HG03064 (cell line): ENCODE data around the gene SERPIND1.
"Not testable (repeated sequence)": the region's sequence is repeated elsewhere in the genome, so short reads cannot be mapped to it uniquely, and the experiment has no call there.

Experiments used
- ATAC-seq: cut with Tn5 transposase; IDR thresholded peaks from one replicate; pipeline ENCODE4 v1.9.1; 2021; ENCODE audit warnings: low read depth; ENCODE audit not compliant: unreplicated experiment

The SERPIND1 gene

GRCh38 chr22:20746431-20747189 is 27.3 kb upstream of the SERPIND1 start:
- no peak for ATAC-seq

GRCh38 chr22:20747223-20747622 is 26.7 kb upstream of the SERPIND1 start:
- ATAC-seq = no peak

GRCh38 chr22:20748082-20748481 is 25.8 kb upstream of the SERPIND1 start:
- ATAC-seq = no peak

GRCh38 chr22:20748731-20749428 is 25.0 kb upstream of the SERPIND1 start:
- no peak for ATAC-seq

- no peak for ATAC-seq
These were observed 24.5 kb upstream of the SERPIND1 start for GRCh38 chr22:20749453-20749852.

- peak; percentile 48 for ATAC-seq
These were observed 23.3 kb upstream of the SERPIND1 start for GRCh38 chr22:20750461-20751184.

GRCh38 chr22:20751185-20751851 is 22.6 kb upstream of the SERPIND1 start:
- no peak for ATAC-seq

- no peak for ATAC-seq
These were observed 21.7 kb upstream of the SERPIND1 start for GRCh38 chr22:20752104-20752741.

GRCh38 chr22:20752873-20753272 is 21.0 kb upstream of the SERPIND1 start:
- ATAC-seq = no peak

- ATAC-seq = no peak
These were observed 17.1 kb upstream of the SERPIND1 start for GRCh38 chr22:20756846-20757245.

GRCh38 chr22:20758688-20759087 is 15.2 kb upstream of the SERPIND1 start:
- no peak for ATAC-seq

GRCh38 chr22:20760084-20760483 is 13.8 kb upstream of the SERPIND1 start:
- no peak for ATAC-seq

GRCh38 chr22:20761536-20761935 is 12.4 kb upstream of the SERPIND1 start:
- no peak for ATAC-seq

GRCh38 chr22:20762233-20762796 is 11.6 kb upstream of the SERPIND1 start:
- ATAC-seq = no peak

- ATAC-seq = no peak
These were observed 10.1 kb upstream of the SERPIND1 start for GRCh38 chr22:20763630-20764470.

GRCh38 chr22:20764471-20764720 is 9.5 kb upstream of the SERPIND1 start:
- no peak for ATAC-seq

GRCh38 chr22:20764729-20765128 is 9.2 kb upstream of the SERPIND1 start:
- ATAC-seq = no peak

GRCh38 chr22:20765938-20766337 is 8.0 kb upstream of the SERPIND1 start:
- no peak for ATAC-seq

- no peak for ATAC-seq
These were observed 7.4 kb upstream of the SERPIND1 start for GRCh38 chr22:20766530-20766929.

- not testable (repeated sequence) for ATAC-seq
These were observed 4.5 kb upstream of the SERPIND1 start for GRCh38 chr22:20769496-20769826.
